B cell (primary cell): ENCODE data around the gene HOXB8.

Experiments
- CTCF ChIP-seq: fragments of 200-600 bp; IDR thresholded peaks from one replicate; pipeline ENCODE4 v1.8.0; 2022; ENCODE audit warnings: antibody characterized with exemption, mild to moderate bottlenecking
- EZH2 ChIP-seq: IDR thresholded peaks from 2 replicates; pipeline ENCODE4 v1.6.1; 2012; ENCODE audit warnings: borderline replicate concordance, low read depth, mild to moderate bottlenecking, moderate library complexity, low read length; ENCODE audit not compliant: insufficient read depth, poor library complexity, severe bottlenecking

- TF ChIP-seq CTCF (no peak), EZH2 (no peak)
Observed at GRCh38 chr17:48565022-48565554, 50.0 kb downstream of the HOXB8 start.
